Stimulated activated CD8-positive, alpha-beta memory T cell treated with anti-CD3 and anti-CD28 coated beads, Interleukin-7, amount 100 ng/mL, for 4 hours (primary cell): Measurements from ENCODE around the gene OXSR1.

Experiments used
- DNase-seq, 2 donors: peaks; one replicate each; pipeline ENCODE4 v3.0.0-alpha.2; 2020; ENCODE audit warnings: low read depth in 2 of 2

The OXSR1 gene

DNA sequence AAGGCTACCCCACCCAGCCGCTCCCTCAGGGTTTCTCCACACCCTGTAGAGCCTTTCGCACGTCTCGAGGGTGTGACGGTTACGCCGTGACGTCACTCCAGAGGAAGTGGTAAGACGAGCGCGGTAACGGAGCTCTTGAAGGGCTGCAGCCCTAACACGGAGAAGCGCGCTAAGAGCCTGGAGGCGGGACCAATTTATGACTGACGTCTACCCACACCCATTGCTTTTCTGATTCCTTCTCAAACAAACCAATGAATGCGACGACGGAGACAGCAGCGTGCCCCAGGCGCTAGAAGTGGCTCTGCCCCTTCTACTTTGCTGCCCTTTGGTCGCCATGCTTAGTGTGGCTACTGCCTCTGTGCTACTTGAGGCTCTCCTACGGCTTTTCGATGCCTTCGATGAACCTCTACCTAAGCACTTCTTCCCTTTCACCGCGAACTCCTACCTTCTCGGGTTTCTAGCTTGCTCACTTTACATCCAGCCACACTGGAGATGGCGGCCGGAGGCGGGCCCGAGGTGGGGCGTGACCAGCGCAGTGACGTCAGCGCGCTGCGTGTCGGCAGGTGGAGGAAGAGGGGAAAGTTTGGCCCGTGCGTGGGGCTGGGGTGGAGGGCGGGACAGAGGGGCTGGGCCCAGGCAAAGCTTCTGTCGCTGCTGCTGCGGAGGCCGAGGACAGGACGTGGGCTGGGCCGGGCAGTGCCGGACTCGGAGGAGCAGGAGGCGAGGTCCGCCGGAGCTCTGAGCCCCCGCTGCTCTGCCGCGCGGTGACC is at the start of gene OXSR1:
Gene OXSR1, plus strand, starts transcription at position 586 of the 770 bp plus-strand sequence. CDS start 340 bp downstream, outside the sequence.
- DNase-seq, result peak; percentile 95 to 98

- DNase-seq, result no peak
Observed at GRCh38 chr3:38115645-38116427, 49.5 kb upstream of the OXSR1 start.

- DNase-seq, result no peak
Observed at GRCh38 chr3:38116471-38117162, 48.7 kb upstream of the OXSR1 start.

DNA sequence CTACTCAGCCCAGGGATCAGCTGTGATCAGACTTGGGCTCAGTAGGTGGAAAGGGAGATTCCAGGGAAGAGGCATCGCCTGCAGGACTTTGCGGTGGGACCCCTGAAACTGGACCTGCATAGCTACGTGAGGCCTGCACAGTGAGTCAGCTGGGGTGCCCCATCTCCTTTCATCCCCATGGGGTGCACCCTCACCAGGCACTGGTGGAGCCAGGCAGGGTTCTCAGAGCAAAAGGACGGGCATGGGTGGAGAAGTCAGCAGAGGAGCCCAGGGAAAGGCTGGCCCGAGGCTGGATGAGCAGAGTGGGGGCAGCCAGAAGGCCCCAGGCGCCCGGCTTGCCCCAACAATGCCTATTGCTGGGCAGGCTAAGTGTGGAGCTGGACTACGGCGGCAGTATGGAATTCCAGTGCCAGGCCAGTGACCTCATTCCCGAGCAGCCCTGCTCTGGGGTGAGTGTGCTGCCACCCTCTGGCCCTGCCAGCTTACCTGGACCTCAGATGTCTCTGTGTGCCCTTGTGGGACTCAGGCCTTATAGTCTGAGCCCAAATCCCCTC is 48.1 kb upstream of the OXSR1 start:
- no peak for DNase-seq

DNA sequence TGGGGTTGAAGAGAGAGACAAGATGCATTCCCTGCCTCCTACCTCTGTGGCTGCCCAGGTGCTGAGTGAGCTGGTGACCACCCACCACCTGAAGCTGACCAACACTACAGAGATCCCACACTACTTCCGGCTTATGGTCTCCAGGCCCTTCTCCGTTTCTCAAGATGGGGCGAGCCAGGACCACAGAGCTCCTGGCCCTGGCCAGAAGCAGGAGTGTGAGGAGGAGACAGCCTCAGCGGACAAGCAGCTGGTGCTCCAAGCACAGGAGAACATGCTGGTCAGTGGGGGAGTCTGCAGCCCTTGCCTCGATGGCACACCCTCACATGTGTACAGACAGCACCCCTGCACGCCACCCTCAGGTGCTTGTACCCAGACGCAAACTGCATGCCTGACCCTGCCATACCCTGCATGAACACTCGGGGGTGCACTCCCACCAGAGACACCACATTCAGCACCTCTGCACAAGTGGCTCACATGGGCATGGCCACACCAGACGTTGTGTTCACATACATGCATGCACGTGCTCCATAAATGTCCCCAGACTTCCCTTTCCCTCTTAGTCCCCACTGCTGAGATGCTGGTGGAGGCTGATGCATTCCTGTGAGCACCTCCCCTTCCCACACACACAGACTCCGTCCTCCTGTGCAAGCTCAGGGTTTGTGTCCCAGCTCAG is 47.5 kb upstream of the OXSR1 start:
- peak; percentile 43 to 53 for DNase-seq

DNA sequence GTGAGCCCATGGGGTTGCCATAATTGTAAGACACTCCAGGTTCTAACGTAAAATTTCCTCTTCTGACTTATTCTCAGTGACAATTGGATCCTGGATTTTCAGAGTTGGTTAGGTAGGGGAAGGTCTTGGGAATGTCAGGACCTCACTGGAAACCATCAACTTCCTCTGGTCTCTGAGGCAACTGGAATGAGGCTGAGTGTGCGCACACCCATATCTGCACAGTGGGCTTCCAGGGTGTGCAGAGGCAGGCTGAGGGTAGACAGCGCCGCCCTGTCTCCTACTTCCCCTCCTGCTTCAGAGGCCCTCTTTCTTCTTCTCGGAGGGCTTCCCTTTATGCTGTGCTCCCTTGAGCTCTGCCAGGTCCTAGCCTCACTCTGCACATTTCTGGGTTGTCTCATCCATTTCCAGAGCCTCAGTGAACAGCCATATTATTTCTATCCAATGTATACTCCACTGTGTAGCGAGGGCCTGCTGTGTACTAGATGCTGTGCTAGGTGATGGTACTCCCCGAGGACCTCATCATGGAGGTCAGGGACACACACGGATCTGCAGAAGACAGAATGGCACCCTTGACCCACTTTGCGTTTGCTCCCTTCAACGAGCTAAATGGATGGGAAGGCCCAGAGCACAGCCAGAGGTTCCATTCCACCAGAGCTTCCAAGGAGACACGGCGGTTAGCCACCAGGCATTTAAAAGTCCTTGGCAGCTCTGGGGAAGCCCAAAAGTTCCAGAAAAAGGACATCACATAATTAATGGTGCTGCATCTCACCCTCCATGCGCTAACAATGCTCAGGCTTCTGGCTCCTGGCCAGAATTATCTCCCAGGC is 46.7 kb upstream of the OXSR1 start:
- no peak for DNase-seq

DNA sequence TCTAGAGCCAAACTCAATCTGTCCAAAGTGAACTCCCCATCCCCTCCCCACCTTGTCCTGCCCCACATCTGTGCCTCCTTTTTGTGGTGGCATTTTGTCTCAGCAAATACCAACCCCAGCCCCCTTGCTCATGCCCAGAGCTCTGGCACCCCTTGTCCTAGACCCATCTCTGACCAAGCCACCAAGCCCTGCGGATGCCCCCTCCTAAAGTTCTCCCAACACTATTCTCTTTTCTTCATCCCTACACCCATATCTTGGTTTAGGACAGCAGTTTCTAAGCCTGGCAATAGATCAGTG is 46.1 kb upstream of the OXSR1 start:
- no peak for DNase-seq

DNA sequence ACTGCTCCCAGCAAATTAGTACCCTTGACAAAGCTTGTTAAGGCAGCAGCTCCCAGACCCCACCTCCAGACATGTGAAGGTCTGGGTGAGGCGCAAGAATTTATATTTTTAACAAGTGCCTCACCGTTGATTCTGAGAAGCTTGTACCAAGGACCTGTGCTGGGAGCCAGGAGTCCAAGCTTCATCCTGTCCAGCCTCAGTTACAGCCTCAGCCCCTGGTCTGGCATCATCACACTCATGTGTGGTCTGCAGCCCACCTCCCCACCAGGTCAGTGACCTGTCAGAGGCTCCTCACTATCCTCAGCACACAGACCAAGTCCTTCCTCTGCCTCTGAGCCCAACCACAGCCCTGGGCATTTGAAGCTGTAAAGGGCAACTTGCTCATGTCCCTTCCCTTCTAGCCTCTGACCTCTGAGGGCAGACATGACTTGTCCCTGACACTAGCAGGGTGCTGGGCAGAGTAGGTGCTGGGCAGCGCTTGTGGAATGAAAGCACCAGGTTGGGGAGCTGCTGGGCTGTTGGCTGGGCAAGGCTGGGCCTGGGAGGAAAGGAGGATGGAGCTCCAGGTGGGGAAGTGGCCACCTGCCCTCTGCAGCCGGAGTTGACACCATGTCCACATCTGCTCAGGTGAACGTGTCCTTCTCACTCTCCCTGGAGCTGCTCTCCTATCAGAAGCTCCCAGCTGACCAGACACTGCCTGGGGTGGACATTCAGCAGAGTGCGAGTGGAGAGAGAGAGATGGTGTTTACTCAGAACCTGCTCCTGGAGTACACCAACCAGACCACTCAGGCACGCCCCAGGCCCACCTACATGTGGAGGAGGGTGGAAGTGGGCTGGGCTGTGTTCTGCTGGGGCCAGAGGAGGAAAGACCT is 45.3 kb upstream of the OXSR1 start:
- no peak for DNase-seq

- DNase-seq, result no peak
Observed at GRCh38 chr3:38120693-38121450, 44.5 kb upstream of the OXSR1 start.

DNA sequence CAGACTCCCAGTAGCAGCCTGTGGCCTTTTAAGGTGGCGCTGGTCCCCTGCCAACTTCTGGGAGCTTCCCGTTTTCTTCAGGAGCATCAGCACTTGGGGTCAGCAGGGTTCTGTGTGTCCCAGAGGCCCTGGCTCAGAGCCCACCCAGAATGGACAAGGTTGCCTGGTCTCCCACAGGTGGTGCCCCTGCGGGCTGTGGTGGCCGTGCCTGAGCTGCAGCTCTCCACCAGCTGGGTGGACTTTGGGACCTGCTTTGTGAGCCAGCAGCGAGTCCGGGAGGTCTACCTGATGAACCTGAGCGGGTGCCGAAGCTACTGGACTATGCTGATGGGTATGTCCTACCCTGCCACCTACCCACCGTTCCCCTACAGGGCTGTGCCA is 43.9 kb upstream of the OXSR1 start:
- DNase-seq, result no peak

DNA sequence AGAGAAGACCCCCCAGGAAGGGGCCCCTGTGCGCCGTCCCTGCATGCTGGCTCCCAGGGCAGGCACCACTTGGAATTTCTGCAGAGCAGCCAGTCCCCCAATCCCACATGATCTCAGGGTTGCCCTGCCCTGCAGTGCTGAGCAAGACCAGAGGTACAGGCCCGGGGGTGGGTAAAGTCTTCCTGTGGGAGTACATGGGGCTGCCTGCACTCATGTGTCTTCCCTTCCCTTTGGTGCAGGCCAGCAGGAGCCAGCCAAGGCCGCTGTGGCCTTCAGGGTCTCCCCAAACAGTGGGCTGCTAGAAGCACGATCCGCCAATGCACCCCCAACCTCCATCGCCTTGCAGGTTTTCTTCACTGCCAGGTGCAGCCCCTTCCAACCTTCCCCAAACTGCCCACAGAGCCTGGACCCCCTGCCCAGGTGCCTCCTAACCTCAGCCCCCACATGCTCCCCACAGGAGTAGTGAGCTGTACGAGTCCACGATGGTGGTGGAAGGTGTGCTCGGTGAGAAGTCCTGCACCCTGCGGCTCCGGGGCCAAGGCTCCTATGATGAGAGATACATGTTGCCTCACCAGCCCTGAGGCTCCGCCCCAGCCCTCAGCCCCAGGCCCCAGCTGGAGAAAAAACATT is 43.4 kb upstream of the OXSR1 start:
- no peak for DNase-seq

DNA sequence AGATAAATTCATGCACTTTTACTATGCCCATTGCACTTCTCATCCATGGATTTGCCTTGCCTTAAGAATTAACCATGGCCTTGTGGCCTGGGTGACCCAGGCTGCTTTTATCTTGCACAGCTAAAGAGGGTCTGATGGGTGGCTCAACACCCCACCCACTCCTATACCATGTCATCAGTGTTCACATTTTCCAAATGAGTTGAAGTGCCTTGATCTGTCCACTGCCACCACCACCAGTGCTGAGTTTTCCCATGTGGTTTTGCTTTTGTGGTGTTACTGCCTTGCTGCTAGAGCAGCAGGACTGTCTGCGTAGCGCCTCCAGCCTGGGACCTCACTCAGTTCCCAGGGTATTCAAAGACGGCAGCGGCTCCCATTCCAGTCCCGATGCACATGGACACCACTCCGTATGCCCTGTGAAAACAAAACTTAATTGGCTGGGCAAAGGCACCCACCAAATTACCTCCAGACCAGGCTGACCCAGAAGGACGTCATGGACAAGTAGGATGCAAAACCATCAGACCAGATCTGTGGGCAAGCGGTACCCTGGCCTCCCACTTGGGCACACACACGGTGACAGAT is 42.5 kb upstream of the OXSR1 start:
- DNase-seq, result no peak

DNA sequence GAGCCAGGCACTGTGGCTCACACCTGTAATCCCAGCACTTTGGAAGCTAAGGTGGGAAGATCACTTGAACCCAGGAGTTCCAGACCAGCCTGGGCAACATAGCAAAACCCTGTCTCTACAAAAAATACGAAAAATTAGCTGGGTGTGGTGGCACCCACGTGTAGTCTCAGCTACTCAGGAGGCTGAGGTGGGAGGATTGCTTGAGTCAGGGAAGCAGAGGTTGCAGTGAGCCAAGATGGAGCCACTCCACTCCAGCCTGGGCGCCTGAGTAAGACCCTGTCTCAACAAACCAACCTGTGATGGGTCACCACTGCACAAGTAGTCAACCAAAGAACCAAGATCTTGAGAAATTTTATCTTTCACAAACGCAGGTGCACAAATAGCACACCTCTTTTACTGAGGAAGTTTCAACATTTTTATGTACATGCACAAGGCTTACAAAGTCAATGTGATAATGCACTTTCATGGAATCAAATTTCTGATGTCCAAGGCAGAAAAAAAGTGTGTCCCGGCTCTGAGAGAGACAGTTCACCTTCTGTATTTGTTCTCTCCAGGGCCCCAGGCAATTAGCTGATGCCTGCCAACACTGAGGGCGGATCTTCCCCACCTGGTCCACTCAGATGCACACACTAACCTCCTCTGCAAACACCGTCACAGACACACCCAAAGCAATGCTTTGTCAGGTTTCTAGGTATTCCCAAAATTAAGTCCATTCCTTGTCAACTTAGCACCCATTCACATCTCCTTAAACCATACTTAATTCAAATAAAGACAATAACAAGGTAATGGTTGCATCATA is 40.8 kb upstream of the OXSR1 start:
- no peak for DNase-seq

- DNase-seq, result no peak
Observed at GRCh38 chr3:38125305-38126120, 39.8 kb upstream of the OXSR1 start.

DNA sequence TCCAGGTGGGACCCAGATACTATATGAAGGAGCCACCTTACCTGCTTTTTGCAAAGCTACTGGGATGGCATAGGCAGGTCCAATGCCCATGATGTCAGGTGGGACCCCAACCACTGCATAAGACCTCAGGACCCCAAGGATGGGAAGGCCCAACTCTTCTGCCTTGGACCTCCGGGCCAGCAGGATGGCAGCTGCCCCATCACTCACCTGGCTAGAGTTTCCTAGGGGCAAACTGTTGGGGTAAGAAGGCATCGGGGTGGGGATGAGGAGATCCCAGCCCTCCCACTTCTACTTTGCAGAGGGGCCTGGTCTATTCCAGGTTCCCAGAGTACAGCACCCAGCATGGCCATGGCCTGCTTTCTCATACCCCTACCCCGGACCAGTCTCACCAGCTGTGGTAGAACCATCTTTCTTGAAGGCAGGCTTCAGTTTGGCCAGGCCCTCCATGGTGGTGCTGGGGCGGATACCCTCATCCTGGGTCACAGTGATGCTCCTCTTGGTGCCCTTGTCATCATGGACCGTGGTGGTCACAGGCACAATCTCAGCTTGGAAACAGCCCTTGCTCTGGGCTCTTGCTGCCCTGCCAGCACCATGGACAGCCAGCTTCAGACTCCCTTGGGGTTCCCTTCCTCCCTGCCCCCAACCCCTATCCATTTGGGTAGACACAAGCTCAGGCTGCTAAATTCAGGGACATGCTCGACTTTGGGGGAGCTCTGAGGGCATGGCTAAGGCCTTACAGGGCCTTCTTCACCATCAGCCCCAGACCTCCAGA is 39.0 kb upstream of the OXSR1 start:
- DNase-seq, result no peak
